IMR-90 (cell line): ENCODE results near the gene GATA6. TPM values are rescaled to one million over a fixed set of nuclear protein-coding genes. Genes with fewer than 3 reads are reported as not detected.

Source experiments
- ATAC-seq: fragments of 200-7000 bp; cut with Tn5 transposase; 2 replicates; pipeline ENCODE4 v1.9.1; 2020; ENCODE audit warnings: low read depth, mild to moderate bottlenecking, moderate library complexity
- BruUV-seq: library from RNA; stranded (reverse); fragments of 400-500 nt; replicated peaks from 2 replicates; lab custom pipeline; 2021; lab: Mats Ljungman, UMichigan
- CTCF ChIA-PET: fragments of 300-600 bp; formaldehyde crosslinking; extraction: SDS; loops from one replicate; lab custom pipeline; 2021; ENCODE audit warnings: antibody characterized with exemption; lab: Yijun Ruan, JAX
- POLR2A ChIA-PET: fragments of 300-600 bp; sonication (Branson Sonifier 250); formaldehyde crosslinking; loops from one replicate; lab custom pipeline; 2022; ENCODE audit warnings: antibody characterized with exemption; ENCODE audit not compliant: unreplicated experiment; lab: Charles Lee
- DNase-seq: peaks from one replicate; pipeline ENCODE4 v3.0.0; 2013
- H2AFZ ChIP-seq: replicated peaks from 2 replicates; pipeline ENCODE3; 2013; ENCODE audit warnings: low read length, mild to moderate bottlenecking; ENCODE audit not compliant: poor library complexity
- H2AK5ac ChIP-seq: 2 replicates; pipeline ENCODE4 v1.6.1; 2013; ENCODE audit warnings: low read depth, low read length, inconsistent platforms
- H2AK9ac ChIP-seq: replicated peaks from 2 replicates; pipeline ENCODE3; 2013; ENCODE audit warnings: mild to moderate bottlenecking, low read depth, low read length, moderate library complexity; ENCODE audit not compliant: poor library complexity
- H2BK120ac ChIP-seq: 2 replicates; pipeline ENCODE4 v1.6.1; 2013; ENCODE audit warnings: low read depth, low read length, inconsistent platforms
- H2BK15ac ChIP-seq: 3 replicates; pipeline ENCODE4 v1.6.1; 2013; ENCODE audit warnings: low read depth, low read length, inconsistent platforms
- H2BK20ac ChIP-seq: 2 replicates; pipeline ENCODE4 v1.6.1; 2013; ENCODE audit warnings: low read depth, mild to moderate bottlenecking, inconsistent platforms, low read length, moderate library complexity
- H2BK5ac ChIP-seq: 2 replicates; pipeline ENCODE4 v1.6.1; 2013; ENCODE audit warnings: mild to moderate bottlenecking, low read depth, low read length, inconsistent platforms; ENCODE audit not compliant: poor library complexity, severe bottlenecking
- H3K14ac ChIP-seq: replicated peaks from 2 replicates; pipeline ENCODE4 v1.6.1; 2013; ENCODE audit warnings: low read depth, low read length, inconsistent platforms
- H3K18ac ChIP-seq: 2 replicates; pipeline ENCODE4 v1.6.1; 2013; ENCODE audit warnings: low read depth, low read length, control low read depth
- H3K23ac ChIP-seq: 2 replicates; pipeline ENCODE4 v1.6.1; 2013; ENCODE audit warnings: low read depth, low read length, inconsistent platforms
- H3K27ac ChIP-seq: 2 replicates; pipeline ENCODE4 v1.5.1; 2013; ENCODE audit warnings: mild to moderate bottlenecking, control low read depth, low read length; ENCODE audit not compliant: insufficient read depth
- H3K27me3 ChIP-seq: 2 replicates; pipeline ENCODE4 v1.6.1; 2013; ENCODE audit warnings: low read length; ENCODE audit not compliant: control insufficient read depth, insufficient read depth
- H3K36me3 ChIP-seq: 2 replicates; pipeline ENCODE4 v1.6.1; 2013; ENCODE audit warnings: low read length, mixed read lengths; ENCODE audit not compliant: control insufficient read depth, insufficient read depth
- H3K4ac ChIP-seq: 2 replicates; pipeline ENCODE4 v1.6.1; 2013; ENCODE audit warnings: low read depth, low read length, inconsistent platforms
- H3K4me1 ChIP-seq: 2 replicates; pipeline ENCODE4 v1.6.1; 2013; ENCODE audit warnings: low read length, mixed read lengths; ENCODE audit not compliant: control insufficient read depth, insufficient read depth
- H3K4me2 ChIP-seq: 2 replicates; pipeline ENCODE4 v1.6.1; 2013; ENCODE audit warnings: low read depth, mild to moderate bottlenecking, control low read depth, low read length, moderate library complexity
- H3K4me3 ChIP-seq: 2 replicates; pipeline ENCODE4 v1.5.1; 2013; ENCODE audit warnings: low read depth, mild to moderate bottlenecking, control low read depth, low read length, moderate library complexity; ENCODE audit not compliant: insufficient read depth
- H3K56ac ChIP-seq: 2 replicates; pipeline ENCODE4 v1.6.1; 2013; ENCODE audit warnings: low read length, inconsistent platforms; ENCODE audit not compliant: insufficient read depth; ENCODE audit errors: extremely low read depth
- H3K79me1 ChIP-seq, 2 experiments: 2 replicates each; pipeline ENCODE4 v1.6.1; 2013; ENCODE audit warnings: low read length in 2 of 2, inconsistent platforms in 1 of 2, low read depth in 1 of 2
- H3K9ac ChIP-seq: 2 replicates; pipeline ENCODE4 v1.6.1; 2013; ENCODE audit warnings: low read depth, low read length, control low read depth
- H3K9me1 ChIP-seq: 2 replicates; pipeline ENCODE4 v1.6.1; 2013; ENCODE audit warnings: low read length, inconsistent platforms; ENCODE audit not compliant: insufficient read depth
- H3K9me3 ChIP-seq: 2 replicates; pipeline ENCODE4 v1.6.1; 2013; ENCODE audit warnings: low read length; ENCODE audit not compliant: control insufficient read depth, insufficient read depth
- H4K20me1 ChIP-seq: 2 replicates; pipeline ENCODE4 v1.6.1; 2013; ENCODE audit warnings: low read length, inconsistent platforms; ENCODE audit not compliant: insufficient read depth
- H4K5ac ChIP-seq: 2 replicates; pipeline ENCODE4 v1.6.1; 2013; ENCODE audit warnings: mild to moderate bottlenecking, low read depth, low read length, control low read depth
- H4K8ac ChIP-seq, 2 experiments: 2 replicates each; pipeline ENCODE4 v1.6.1; 2013; ENCODE audit warnings: low read depth in 2 of 2, low read length in 2 of 2, control low read depth in 1 of 2, inconsistent platforms in 1 of 2
- H4K91ac ChIP-seq: 2 replicates; pipeline ENCODE4 v1.6.1; 2013; ENCODE audit warnings: low read depth, low read length, inconsistent platforms; ENCODE audit not compliant: insufficient read depth
- CHD1 ChIP-seq: IDR thresholded peaks from 2 replicates; pipeline ENCODE4 v1.6.1; 2012; ENCODE audit warnings: low read depth, low read length, improper control_type of control experiment
- MAFK ChIP-seq: IDR thresholded peaks from 2 replicates; pipeline ENCODE4 v1.6.1; 2012; ENCODE audit warnings: low read depth, low read length, improper control_type of control experiment
- NFE2L2 ChIP-seq: fragments of 150-350 bp; IDR thresholded peaks from 2 replicates; pipeline ENCODE4 v1.6.1; 2016; ENCODE audit warnings: low read depth, mild to moderate bottlenecking, low read length
- POLR2A ChIP-seq: IDR thresholded peaks from 2 replicates; pipeline ENCODE4 v1.6.1; 2012; ENCODE audit warnings: mild to moderate bottlenecking, low read depth, low read length
- RAD21 ChIP-seq: IDR thresholded peaks from 2 replicates; pipeline ENCODE4 v1.6.1; 2012; ENCODE audit warnings: low read length, improper control_type of control experiment
- WGBS, 2 experiments: methylation state at CpG; one replicate each; pipeline versions ENCODE4 v1.1.5 to v1.1.7; 2013; ENCODE audit warnings: missing lambda C conversion rate in 2 of 2; ENCODE audit not compliant: insufficient read length in 1 of 2; ENCODE audit errors: extremely low coverage in 2 of 2; 5-methylcytosine and 5-hydroxymethylcytosine counted together
- dilution Hi-C: fragments of 300-500 bp; cut with HindIII; formaldehyde crosslinking; loops from one replicate; pipeline ENCODE4 v1.14.3; 2018; ENCODE audit warnings: low sequenced_read_pairs; ENCODE audit not compliant: unreplicated experiment
- in situ Hi-C: fragments of 300-500 bp; cut with MboI; formaldehyde crosslinking; loops from 3 replicates; pipeline ENCODE4 v1.14.3; 2019; ENCODE audit warnings: low sequenced_read_pairs, inconsistent platforms, mixed read lengths
- intact Hi-C: fragments of 100-400 bp; cut with micrococcal nuclease; formaldehyde crosslinking; loops from 2 replicates; pipeline ENCODE4 v1.10.0; 2022
- polyA plus RNA-seq, 3 experiments: library from polyadenylated mRNA; depleted of rRNA; stranded (reverse); fragments of >200 nt; gene quantifications; 2 replicates each; pipeline ENCODE4 v1.2.3, GENCODE V29; 2012; ENCODE audit warnings: low replicate concordance in 1 of 3
- total RNA-seq: library from RNA; depleted of rRNA; stranded (reverse); fragments of >200 nt; gene quantifications from 2 replicates; pipeline ENCODE4 v1.2.3, GENCODE V29; 2012
- TF ChIP-seq, protein P1 (sequence below): conservative IDR thresholded peaks from 2 replicates; pipeline ENCODE4 v1.5.1; 2012; ENCODE audit warnings: mild to moderate bottlenecking, low read depth, low read length, improper control_type of control experiment

The GATA6 gene
- total and polyA plus RNA-seq, 2 of the 4 experiments (the other 2 are of a cell fraction): 2.5 to 4.0 TPM

DNA sequence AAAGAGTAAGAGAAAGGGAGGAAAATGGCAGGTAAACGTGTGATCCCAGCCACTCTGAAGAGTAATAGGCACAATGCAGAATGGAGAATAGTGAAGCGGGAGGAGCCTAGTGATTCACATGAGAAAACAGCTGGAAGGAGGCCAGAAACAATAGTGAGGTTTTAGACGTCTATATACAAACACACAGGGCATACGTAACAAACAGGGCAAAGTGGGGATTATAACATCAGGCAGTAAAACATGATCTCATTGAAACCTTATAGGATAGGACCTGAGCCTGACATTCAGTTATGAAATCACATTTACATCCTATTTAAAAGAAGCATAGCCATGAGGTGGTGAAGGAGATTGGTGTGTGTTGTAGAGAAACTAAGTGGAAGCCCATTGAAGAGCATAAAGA is 33.0 kb upstream of the GATA6 start:
- POLR2A ChIA-PET: no interaction called here

More for the DNA sequence above, 33.0 kb upstream of the GATA6 start:
- no peak overlapping the region for H3K4me3 ChIP-seq
- no peak overlapping the region for H3K4ac ChIP-seq
- no TSS peak for BruUV-seq
- no peak overlapping the region for H4K8ac ChIP-seq
- H2AFZ ChIP-seq: no peak overlapping the region
- H3K9me3 ChIP-seq: no peaks in the 10 kb centered on the region
- H3K4me1 ChIP-seq: no peaks in the 10 kb centered on the region
- in situ Hi-C loops (no loop called here), intact Hi-C loops (no loop called here), dilution Hi-C loops (no loop called here)
- H3K9ac ChIP-seq: no peak overlapping the region
- no peak overlapping the region for H4K91ac ChIP-seq
- no CpG with 5 or more reads among the region's 4 CpGs for WGBS, 2 experiments
- TF ChIP-seq MAFK (no peak), NFE2L2 (no peak), RAD21 (no peak), CHD1 (no peak), POLR2A (no peak)
- TF ChIP-seq, protein P1, sequence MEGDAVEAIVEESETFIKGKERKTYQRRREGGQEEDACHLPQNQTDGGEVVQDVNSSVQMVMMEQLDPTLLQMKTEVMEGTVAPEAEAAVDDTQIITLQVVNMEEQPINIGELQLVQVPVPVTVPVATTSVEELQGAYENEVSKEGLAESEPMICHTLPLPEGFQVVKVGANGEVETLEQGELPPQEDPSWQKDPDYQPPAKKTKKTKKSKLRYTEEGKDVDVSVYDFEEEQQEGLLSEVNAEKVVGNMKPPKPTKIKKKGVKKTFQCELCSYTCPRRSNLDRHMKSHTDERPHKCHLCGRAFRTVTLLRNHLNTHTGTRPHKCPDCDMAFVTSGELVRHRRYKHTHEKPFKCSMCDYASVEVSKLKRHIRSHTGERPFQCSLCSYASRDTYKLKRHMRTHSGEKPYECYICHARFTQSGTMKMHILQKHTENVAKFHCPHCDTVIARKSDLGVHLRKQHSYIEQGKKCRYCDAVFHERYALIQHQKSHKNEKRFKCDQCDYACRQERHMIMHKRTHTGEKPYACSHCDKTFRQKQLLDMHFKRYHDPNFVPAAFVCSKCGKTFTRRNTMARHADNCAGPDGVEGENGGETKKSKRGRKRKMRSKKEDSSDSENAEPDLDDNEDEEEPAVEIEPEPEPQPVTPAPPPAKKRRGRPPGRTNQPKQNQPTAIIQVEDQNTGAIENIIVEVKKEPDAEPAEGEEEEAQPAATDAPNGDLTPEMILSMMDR: no peak
- H3K14ac ChIP-seq: no peak overlapping the region
- no peaks in the 10 kb centered on the region for H3K9me1 ChIP-seq
- H3K56ac ChIP-seq: no peak overlapping the region
- DNase-seq (peak; percentile 46), ATAC-seq (no peak)
- H3K4me2 ChIP-seq: no peak overlapping the region
- H2AK9ac ChIP-seq: no peak overlapping the region
- no peak overlapping the region for H2BK120ac ChIP-seq
- no peak overlapping the region for H2BK15ac ChIP-seq
- H3K27ac ChIP-seq: no peak overlapping the region
- H3K27me3 ChIP-seq: peaks cover 6% of the 10 kb centered on the region
- H4K20me1 ChIP-seq: no peaks in the 10 kb centered on the region
- CTCF ChIA-PET: interaction anchor here (0.9 kb wide), 1 partner anchor 14 kb away, joined by 3 read pairs; no protein-coding TSS in a partner anchor
- no peaks in the 10 kb centered on the region for H3K36me3 ChIP-seq
- H2BK5ac ChIP-seq: no peak overlapping the region
- no peak overlapping the region for H3K23ac ChIP-seq
- no peak overlapping the region for H2BK20ac ChIP-seq
- H4K5ac ChIP-seq: no peak overlapping the region
- no peaks in the 10 kb centered on the region for H3K79me1 ChIP-seq
- H3K18ac ChIP-seq: no peak overlapping the region
- H2AK5ac ChIP-seq: no peak overlapping the region
